Gastrocnemius medialis (tissue), 4 donors: ENCODE data around the gene KCNJ5. TPM values are rescaled to one million over a fixed set of nuclear protein-coding genes. Genes with fewer than 3 reads are reported as not detected.

Source experiments
- ATAC-seq, 2 donors: fragments of 150-250 bp; one replicate each; pipeline ENCODE4 v1.9.1; 2016
- DNase-seq, 2 donors: peaks; one replicate each; pipeline ENCODE4 v3.0.0-alpha.2; 2019
- H3K27ac ChIP-seq, 4 donors: fragments of 200-600 bp; sonication (generic); 1 replicate in 1 of 4; 2 replicates in 3 of 4; pipeline ENCODE4 v1.5.1; 2016 to 2018; ENCODE audit warnings: mild to moderate bottlenecking in 2 of 4, moderate library complexity in 1 of 4
- H3K27me3 ChIP-seq, 3 donors: fragments of 200-600 bp; sonication (generic) in 2 of 3; 1 replicate in 1 of 3; 2 replicates in 2 of 3; pipeline versions ENCODE4 v1.5.1 to v1.6.0; 2016 to 2019; ENCODE audit warnings: mild to moderate bottlenecking in 1 of 3, moderate library complexity in 1 of 3
- H3K36me3 ChIP-seq, 2 donors: fragments of 200-600 bp; sonication (generic) in 1 of 2; one replicate each; pipeline ENCODE4 v1.5.1; 2017 to 2018
- H3K4me1 ChIP-seq, 2 donors: fragments of 200-600 bp; sonication (generic) in 1 of 2; one replicate each; pipeline ENCODE4 v1.5.1; 2016 to 2017; ENCODE audit warnings: mild to moderate bottlenecking in 2 of 2
- H3K4me3 ChIP-seq, 4 donors: fragments of 200-600 bp; sonication (generic) in 3 of 4; 1 replicate in 1 of 4; 2 replicates in 3 of 4; pipeline ENCODE4 v1.5.1; 2016 to 2019; ENCODE audit warnings: mild to moderate bottlenecking in 2 of 4
- H3K9me3 ChIP-seq, 3 donors: fragments of 200-600 bp; sonication (generic) in 2 of 3; 1 replicate in 1 of 3; 2 replicates in 2 of 3; pipeline ENCODE4 v1.5.1; 2016 to 2019
- POLR2A ChIP-seq, 2 donors: fragments of 450-650 bp; IDR thresholded peaks; one replicate each; pipeline ENCODE4 v1.6.1; 2017; ENCODE audit warnings: antibody characterized with exemption in 2 of 2, mild to moderate bottlenecking in 2 of 2, moderate library complexity in 2 of 2
- in situ Hi-C, 4 donors: fragments of 200-750 bp; cut with MboI; loops; one replicate each; pipeline versions ENCODE4 v1.15.0 to v1.8.0; 2017; ENCODE audit warnings: low sequenced_read_pairs in 4 of 4
- intact Hi-C: fragments of 100-400 bp; cut with DNase I; formaldehyde crosslinking; loops from one replicate; pipeline ENCODE4 v1.15.1; 2023; ENCODE audit warnings: low total_unique reads
- total RNA-seq, 4 donors: library from RNA; depleted of rRNA; stranded (reverse); fragments of >200 nt; gene quantifications; one replicate each; pipeline versions ENCODE4 v1.1.0 to v1.2.3, GENCODE V29; 2016
- TF ChIP-seq, protein P1 (sequence below), 5 experiments: fragments of 450-650 bp in 3 of 5; fragments of 200-600 bp in 2 of 5; sonication (generic) in 2 of 5; IDR thresholded peaks in 4 of 5; conservative IDR thresholded peaks in 1 of 5; 1 replicate in 4 of 5; 2 replicates in 1 of 5; pipeline ENCODE4 v1.5.1; 2016 to 2019; ENCODE audit warnings: antibody characterized with exemption in 5 of 5, mild to moderate bottlenecking in 3 of 5, moderate library complexity in 3 of 5

KCNJ5 gene
- total RNA-seq, 4 donors from 2014 or later, result 0.24 to 0.46 TPM; not detected in 2

DNA sequence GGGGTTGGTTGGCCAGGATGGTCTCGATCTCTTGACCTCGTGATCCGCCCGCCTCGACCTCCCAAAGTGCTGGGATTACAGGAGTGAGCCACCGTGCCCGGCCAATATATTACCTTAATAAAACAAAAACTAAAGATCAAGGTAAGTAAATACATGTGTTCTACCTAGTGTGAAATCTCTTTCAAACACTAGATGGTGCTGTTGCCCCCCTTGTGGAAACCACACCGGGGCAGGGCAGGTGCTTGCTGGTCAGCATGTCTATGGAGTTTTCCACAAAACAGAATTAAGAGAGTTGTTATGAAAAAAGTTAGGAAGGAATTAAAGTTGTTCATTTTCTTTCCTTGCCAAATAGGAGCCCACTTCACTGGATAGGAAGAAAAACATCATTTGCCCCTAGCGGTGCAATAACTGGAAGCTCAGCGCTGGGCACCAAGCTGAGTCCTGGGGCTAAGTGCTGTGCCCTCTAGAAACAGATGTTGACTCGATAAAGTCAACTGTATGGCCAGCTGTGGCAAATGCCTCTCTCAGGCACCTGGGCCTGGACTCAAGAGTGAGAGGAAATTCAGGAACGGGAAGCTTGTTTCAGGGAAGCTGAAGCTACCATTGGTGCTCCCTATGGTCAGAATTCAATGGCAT lies 6.3 kb upstream of the KCNJ5 start:
- intact Hi-C loops, result loop anchor here (1.0 to 5.0 kb wide), 2 partner anchors 71 to 447 kb away; no protein-coding TSS in a partner anchor

GRCh38 chr11:128886406-128887124 lies 4.6 kb upstream of the KCNJ5 start:
- ATAC-seq (no peak), DNase-seq (no peak)
- TF ChIP-seq POLR2A (IDR thresholded peaks at IDR 0.05), result no peak
- TF ChIP-seq, protein P1, sequence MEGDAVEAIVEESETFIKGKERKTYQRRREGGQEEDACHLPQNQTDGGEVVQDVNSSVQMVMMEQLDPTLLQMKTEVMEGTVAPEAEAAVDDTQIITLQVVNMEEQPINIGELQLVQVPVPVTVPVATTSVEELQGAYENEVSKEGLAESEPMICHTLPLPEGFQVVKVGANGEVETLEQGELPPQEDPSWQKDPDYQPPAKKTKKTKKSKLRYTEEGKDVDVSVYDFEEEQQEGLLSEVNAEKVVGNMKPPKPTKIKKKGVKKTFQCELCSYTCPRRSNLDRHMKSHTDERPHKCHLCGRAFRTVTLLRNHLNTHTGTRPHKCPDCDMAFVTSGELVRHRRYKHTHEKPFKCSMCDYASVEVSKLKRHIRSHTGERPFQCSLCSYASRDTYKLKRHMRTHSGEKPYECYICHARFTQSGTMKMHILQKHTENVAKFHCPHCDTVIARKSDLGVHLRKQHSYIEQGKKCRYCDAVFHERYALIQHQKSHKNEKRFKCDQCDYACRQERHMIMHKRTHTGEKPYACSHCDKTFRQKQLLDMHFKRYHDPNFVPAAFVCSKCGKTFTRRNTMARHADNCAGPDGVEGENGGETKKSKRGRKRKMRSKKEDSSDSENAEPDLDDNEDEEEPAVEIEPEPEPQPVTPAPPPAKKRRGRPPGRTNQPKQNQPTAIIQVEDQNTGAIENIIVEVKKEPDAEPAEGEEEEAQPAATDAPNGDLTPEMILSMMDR (IDR thresholded peaks at IDR 0.05 in 4 of 5, conservative IDR thresholded peaks at IDR 0.05 in 1 of 5), result no peak
- in situ Hi-C loops, result loop anchor here (5.0 to 25.0 kb wide), 3 partner anchors 66 to 451 kb away; no protein-coding TSS in a partner anchor
- peaks cover 9 to 31% (median 20%) of the 10 kb centered on the region in 3 donors for H3K27me3 ChIP-seq
- intact Hi-C loops, result loop anchor here (5.0 kb wide), 1 partner anchor 446 kb away; no protein-coding TSS in a partner anchor
- H3K27ac ChIP-seq, result no peak overlapping the region
- no peaks in the 10 kb centered on the region for H3K9me3 ChIP-seq
- peaks cover 0 to 7% of the 10 kb centered on the region in 2 donors for H3K4me1 ChIP-seq
- no peaks in the 10 kb centered on the region for H3K36me3 ChIP-seq
- no peak overlapping the region for H3K4me3 ChIP-seq

More for the DNA sequence above, 6.3 kb upstream of the KCNJ5 start:
- Histone ChIP-seq H3K27ac (no peak overlapping the region), H3K4me3 (no peak overlapping the region), H3K27me3 (peaks cover 1 to 16% (median 5%) of the 10 kb centered on the region in 3 donors), H3K9me3 (no peaks in the 10 kb centered on the region), H3K36me3 (no peaks in the 10 kb centered on the region), H3K4me1 (no peaks in the 10 kb centered on the region)
- no peak for TF ChIP-seq POLR2A (IDR thresholded peaks at IDR 0.05)
- TF ChIP-seq, protein P1 (IDR thresholded peaks at IDR 0.05 in 4 of 5, conservative IDR thresholded peaks at IDR 0.05 in 1 of 5), result peak; percentile 71 to 87 (median 76)
- in situ Hi-C loops, result loop anchor here (5.0 to 25.0 kb wide), 3 partner anchors 67 to 452 kb away; no protein-coding TSS in a partner anchor
- DNase-seq (peak in 1 of 2 donors; percentile 45), ATAC-seq (peak; percentile 68 to 71)

GRCh38 chr11:128888034-128888985 lies 2.8 kb upstream of the KCNJ5 start:
- Histone ChIP-seq H3K4me1 (peaks cover 0 to 7% of the 10 kb centered on the region in 2 donors), H3K4me3 (no peak overlapping the region), H3K9me3 (no peaks in the 10 kb centered on the region), H3K27ac (no peak overlapping the region), H3K36me3 (no peaks in the 10 kb centered on the region), H3K27me3 (peaks cover 9 to 33% (median 22%) of the 10 kb centered on the region in 3 donors)
- TF ChIP-seq POLR2A (IDR thresholded peaks at IDR 0.05), result no peak
- TF ChIP-seq, protein P1 (IDR thresholded peaks at IDR 0.05 in 4 of 5, conservative IDR thresholded peaks at IDR 0.05 in 1 of 5), result no peak
- intact Hi-C loops, result loop anchor here (5.0 kb wide), 1 partner anchor 444 kb away; no protein-coding TSS in a partner anchor
- DNase-seq (no peak), ATAC-seq (no peak)
- in situ Hi-C loops, result loop anchor here (5.0 to 25.0 kb wide), 3 partner anchors 64 to 449 kb away; no protein-coding TSS in a partner anchor

DNA sequence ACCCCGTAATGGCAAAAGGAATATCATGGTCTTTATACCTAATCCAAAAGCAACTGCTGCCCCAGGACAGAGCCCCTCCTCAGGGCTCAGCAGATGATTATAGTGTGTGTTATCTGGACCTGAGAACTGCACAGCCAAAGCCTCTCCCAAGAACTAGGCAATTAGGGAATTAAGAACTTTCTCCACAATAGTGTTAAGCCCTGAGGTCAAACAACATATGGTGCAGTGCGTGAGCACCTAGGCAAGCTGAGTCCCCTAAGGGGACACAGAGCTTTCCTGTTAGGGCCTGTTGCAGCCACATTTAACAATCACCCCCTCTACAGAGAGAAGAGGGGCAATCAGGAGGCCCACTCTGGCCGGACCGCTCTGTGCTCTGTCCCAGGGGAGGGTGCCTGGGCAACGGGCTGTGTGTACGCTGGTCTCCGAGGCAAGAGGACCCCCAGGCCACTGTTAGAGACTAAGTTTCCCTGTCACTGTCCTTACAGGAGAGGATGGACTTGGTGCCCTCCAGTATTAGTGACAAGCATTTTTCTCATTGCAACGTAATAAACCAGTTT lies 1.4 kb upstream of the KCNJ5 start:
- intact Hi-C loops, result loop anchor here (5.0 kb wide), 1 partner anchor 443 kb away; no protein-coding TSS in a partner anchor
- in situ Hi-C loops, result loop anchor here (5.0 to 25.0 kb wide), 3 partner anchors 63 to 448 kb away; no protein-coding TSS in a partner anchor
- Histone ChIP-seq H3K36me3 (no peaks in the 10 kb centered on the region), H3K9me3 (no peaks in the 10 kb centered on the region), H3K4me1 (peaks cover 0 to 7% of the 10 kb centered on the region in 2 donors), H3K27ac (no peak overlapping the region), H3K4me3 (no peak overlapping the region), H3K27me3 (peaks cover 9 to 33% (median 22%) of the 10 kb centered on the region in 3 donors)
- TF ChIP-seq, protein P1 (IDR thresholded peaks at IDR 0.05 in 4 of 5, conservative IDR thresholded peaks at IDR 0.05 in 1 of 5), result no peak
- no peak for TF ChIP-seq POLR2A (IDR thresholded peaks at IDR 0.05)
- DNase-seq (no peak), ATAC-seq (no peak)
